H9 (cell line): ENCODE results near the gene IL17RE. TPM values are rescaled to one million over a fixed set of nuclear protein-coding genes. Genes with fewer than 3 reads are reported as not detected.

ENCODE experiments used
- DNase-seq: peaks from one replicate; pipeline ENCODE4 v3.0.0-alpha.2; 2017
- H2AFZ ChIP-seq: one replicate; pipeline ENCODE4 v1.6.1; 2013; ENCODE audit warnings: mild to moderate bottlenecking, low read length, control low read depth, moderate library complexity
- H2AK5ac ChIP-seq: 2 replicates; pipeline ENCODE4 v1.6.1; 2013; ENCODE audit warnings: low read length, control low read depth, mixed read lengths; ENCODE audit not compliant: insufficient read length
- H2BK120ac ChIP-seq: one replicate; pipeline ENCODE4 v1.6.1; 2013; ENCODE audit warnings: low read depth, mild to moderate bottlenecking, low read length, control low read depth, inconsistent platforms; ENCODE audit not compliant: poor library complexity, severe bottlenecking
- H2BK12ac ChIP-seq: 2 replicates; pipeline ENCODE4 v1.6.1; 2013; ENCODE audit warnings: low read length, control low read depth, mixed read lengths, low read depth; ENCODE audit not compliant: insufficient read length
- H2BK15ac ChIP-seq: 2 replicates; pipeline ENCODE4 v1.6.1; 2013; ENCODE audit warnings: low read depth, low read length, control low read depth
- H2BK20ac ChIP-seq: one replicate; pipeline ENCODE4 v1.6.1; 2013; ENCODE audit warnings: low read depth, mild to moderate bottlenecking, low read length, control low read depth, inconsistent platforms; ENCODE audit not compliant: poor library complexity, severe bottlenecking
- H2BK5ac ChIP-seq: 2 replicates; pipeline ENCODE4 v1.6.1; 2013; ENCODE audit warnings: low read length, control low read depth, mixed read lengths; ENCODE audit not compliant: insufficient read length
- H3K14ac ChIP-seq: 2 replicates; pipeline ENCODE4 v1.6.1; 2013; ENCODE audit warnings: low read length, control low read depth; ENCODE audit not compliant: insufficient read depth
- H3K18ac ChIP-seq: 2 replicates; pipeline ENCODE4 v1.6.1; 2013; ENCODE audit warnings: low read depth, mild to moderate bottlenecking, mixed read lengths, low read length, control low read depth; ENCODE audit not compliant: insufficient read length
- H3K23ac ChIP-seq: 2 replicates; pipeline ENCODE4 v1.6.1; 2013; ENCODE audit warnings: low read length, control low read depth, mixed read lengths, low read depth; ENCODE audit not compliant: insufficient read length
- H3K23me2 ChIP-seq: 2 replicates; pipeline ENCODE4 v1.6.1; 2013; ENCODE audit warnings: low read depth, mild to moderate bottlenecking, mixed read lengths, low read length, control low read depth; ENCODE audit not compliant: insufficient read length, poor library complexity, severe bottlenecking
- H3K27ac ChIP-seq: 2 replicates; pipeline ENCODE4 v1.5.1; 2013; ENCODE audit warnings: low read length, control low read depth, mixed read lengths, low read depth; ENCODE audit not compliant: insufficient read length
- H3K27me3 ChIP-seq: 2 replicates; pipeline ENCODE4 v1.6.1; 2013; ENCODE audit warnings: low read length, control low read depth, inconsistent platforms; ENCODE audit not compliant: insufficient read depth
- H3K4ac ChIP-seq: 2 replicates; pipeline ENCODE4 v1.6.1; 2013; ENCODE audit warnings: low read depth, mild to moderate bottlenecking, control low read depth, inconsistent platforms, low read length, moderate library complexity
- H3K4me1 ChIP-seq: 2 replicates; pipeline ENCODE4 v1.6.1; 2013; ENCODE audit warnings: low read length, control low read depth, inconsistent platforms; ENCODE audit not compliant: insufficient read depth
- H3K4me2 ChIP-seq: 2 replicates; pipeline ENCODE4 v1.6.1; 2013; ENCODE audit warnings: low read length, control low read depth, mixed read lengths; ENCODE audit not compliant: insufficient read length, insufficient read depth
- H3K56ac ChIP-seq: 2 replicates; pipeline ENCODE4 v1.6.1; 2013; ENCODE audit warnings: low read depth, mild to moderate bottlenecking, mixed read lengths, low read length, control low read depth; ENCODE audit not compliant: insufficient read length
- H3K79me1 ChIP-seq: 2 replicates; pipeline ENCODE4 v1.6.1; 2013; ENCODE audit warnings: low read depth, mild to moderate bottlenecking, moderate library complexity, low read length, control low read depth, inconsistent platforms; ENCODE audit not compliant: insufficient read depth, poor library complexity, severe bottlenecking
- H3K79me2 ChIP-seq: 2 replicates; pipeline ENCODE4 v1.6.1; 2013; ENCODE audit warnings: low read length, control low read depth, inconsistent platforms; ENCODE audit not compliant: insufficient read depth
- H3K9ac ChIP-seq: 2 replicates; pipeline ENCODE4 v1.6.1; 2013; ENCODE audit warnings: low read length, control low read depth, mixed read lengths; ENCODE audit not compliant: insufficient read length; ENCODE audit errors: extremely low read depth
- H3K9me3 ChIP-seq: one replicate; pipeline ENCODE4 v1.6.1; 2013; ENCODE audit warnings: low read depth, low read length, inconsistent platforms; ENCODE audit not compliant: control insufficient read depth
- H3T11ph ChIP-seq: one replicate; pipeline ENCODE4 v1.6.1; 2013; ENCODE audit warnings: mild to moderate bottlenecking, low read length, control low read depth, inconsistent platforms
- H4K20me1 ChIP-seq: one replicate; pipeline ENCODE4 v1.6.1; 2013; ENCODE audit not compliant: control insufficient read depth, insufficient read length, insufficient read depth
- H4K5ac ChIP-seq: 2 replicates; pipeline ENCODE4 v1.6.1; 2013; ENCODE audit warnings: low read depth, mild to moderate bottlenecking, mixed read lengths, low read length, control low read depth; ENCODE audit not compliant: insufficient read length
- H4K8ac ChIP-seq: replicated peaks from 2 replicates; pipeline ENCODE4 v1.6.1; 2013; ENCODE audit warnings: low read length, control low read depth, mixed read lengths, low read depth; ENCODE audit not compliant: insufficient read length
- H4K91ac ChIP-seq: 2 replicates; pipeline ENCODE4 v1.6.1; 2013; ENCODE audit warnings: low read depth, mild to moderate bottlenecking, moderate library complexity, mixed read lengths, low read length, control low read depth; ENCODE audit not compliant: insufficient read length
- H3K27ac Mint-ChIP-seq, 3 experiments: 2 replicates in 2 of 3; 3 replicates in 1 of 3; pipeline ENCODE4 v1.8.0; 2020 to 2021; ENCODE audit warnings: mixed read lengths in 3 of 3, mild to moderate bottlenecking in 1 of 3, moderate library complexity in 1 of 3
- H3K27me3 Mint-ChIP-seq: 2 replicates; pipeline ENCODE4 v1.8.0; 2021; ENCODE audit warnings: low read depth, mild to moderate bottlenecking, moderate library complexity, mixed read lengths
- H3K36me3 Mint-ChIP-seq, 3 experiments: 2 replicates in 2 of 3; 3 replicates in 1 of 3; pipeline ENCODE4 v1.8.0; 2020 to 2021; ENCODE audit warnings: low read depth in 3 of 3, mixed read lengths in 3 of 3; ENCODE audit not compliant: insufficient read depth in 1 of 3
- H3K4me1 Mint-ChIP-seq, 2 experiments: 2 replicates each; pipeline ENCODE4 v1.8.0; 2020; ENCODE audit warnings: mixed read lengths in 2 of 2
- H3K4me3 Mint-ChIP-seq, 2 experiments: 2 replicates in 1 of 2; 3 replicates in 1 of 2; pipeline ENCODE4 v1.8.0; 2020 to 2021; ENCODE audit warnings: mild to moderate bottlenecking in 2 of 2, mixed read lengths in 2 of 2, moderate library complexity in 1 of 2
- H3K9me3 Mint-ChIP-seq, 2 experiments: 2 replicates in 1 of 2; 3 replicates in 1 of 2; pipeline ENCODE4 v1.8.0; 2020; ENCODE audit warnings: mild to moderate bottlenecking in 2 of 2, mixed read lengths in 2 of 2, moderate library complexity in 1 of 2
- CTCF ChIP-seq: fragments of 200-600 bp; sonication (generic); conservative IDR thresholded peaks from 3 replicates; pipeline ENCODE4 v1.8.0; 2021; ENCODE audit warnings: antibody characterized with exemption, mild to moderate bottlenecking
- WGBS: extraction: QIAGEN DNeasy Blood & Tissue Kit; methylation state at CpG from one replicate; pipeline ENCODE4 v1.1.7; 2013; ENCODE audit warnings: missing lambda C conversion rate, low lambda C conversion rate, mixed read lengths; ENCODE audit not compliant: insufficient read length; ENCODE audit errors: extremely low coverage; 5-methylcytosine and 5-hydroxymethylcytosine counted together
- total RNA-seq: library from RNA; stranded (reverse); gene quantifications from 2 replicates; pipeline ENCODE4 v1.2.1, GENCODE V29; 2021

The IL17RE gene
- total RNA-seq, 1 experiment from 2014 or later: 2.1 TPM

DNA sequence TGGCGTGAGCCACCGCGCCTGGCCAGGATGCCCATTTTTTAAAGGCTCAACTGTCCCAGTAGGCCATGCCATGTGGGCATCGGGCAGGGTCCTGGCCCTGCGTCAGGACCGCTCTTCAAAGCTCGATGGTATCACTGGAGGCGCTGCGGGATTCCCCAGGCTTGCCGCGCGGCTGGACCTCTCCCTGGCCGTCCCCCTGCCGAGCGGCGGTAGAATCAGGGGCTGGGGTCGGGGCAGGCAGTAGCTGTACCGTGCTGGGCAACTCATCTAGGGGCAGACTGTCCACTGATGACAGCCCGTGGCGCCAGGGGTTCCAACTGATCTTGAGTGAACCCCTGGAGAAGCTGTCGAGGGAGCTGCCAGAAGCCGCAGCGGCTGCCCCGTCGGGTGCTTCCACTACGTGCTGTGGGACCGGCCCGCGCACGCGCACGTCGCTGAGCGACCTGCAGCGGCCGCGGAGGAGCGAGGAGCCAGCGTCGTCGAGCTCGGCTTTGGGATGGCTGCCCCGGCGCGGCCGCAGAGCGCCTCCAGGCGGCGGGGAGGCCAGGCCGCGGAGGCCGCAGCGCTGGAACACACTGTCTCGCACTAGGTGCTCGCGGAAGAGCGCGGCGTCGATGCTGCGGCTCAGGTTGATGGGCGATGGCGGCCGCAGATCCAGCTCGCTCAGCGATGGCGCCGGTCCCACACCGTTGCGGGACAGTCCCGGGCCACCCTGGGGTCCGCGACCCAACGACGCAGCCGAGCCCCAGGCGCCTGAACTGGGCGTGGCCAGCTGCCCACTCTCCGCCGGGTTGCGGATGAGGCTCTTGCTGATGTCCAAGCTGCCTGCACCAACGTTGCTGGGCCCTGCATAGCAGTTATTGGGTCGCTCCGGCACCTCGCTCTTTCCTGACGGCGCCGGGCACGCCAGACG is 43.7 kb downstream of the IL17RE start:
- Mint-ChIP-seq H3K27me3 (peaks cover 9% of the 10 kb centered on the region), H3K36me3 (peaks cover 2 to 19% (median 10%) of the 10 kb centered on the region in 3 experiments; a peak in 6 of 7 replicates), H3K9me3 (no peaks in the 10 kb centered on the region; a peak in 1 of 5 replicates), H3K27ac (no peak overlapping the region), H3K4me1 (peaks cover under 1 to 9% of the 10 kb centered on the region in 2 experiments; a peak in 3 of 4 replicates), H3K4me3 (peak overlapping the region; percentile 70 to 85)
- Histone ChIP-seq H3K9me3 (no peaks in the 10 kb centered on the region), H2BK20ac (no peak overlapping the region), H2AK5ac (no peak overlapping the region), H2BK15ac (no peak overlapping the region), H3K23ac (no peak overlapping the region), H3K23me2 (peaks cover 14% of the 10 kb centered on the region), H3K4me2 (peak overlapping the region; percentile 37), H2BK12ac (no peak overlapping the region), H3K79me2 (no peaks in the 10 kb centered on the region), H2BK5ac (no peak overlapping the region), H3K56ac (no peak overlapping the region), H3K27ac (no peak overlapping the region), H4K91ac (no peak overlapping the region), H3K9ac (no peak overlapping the region), H4K8ac (no peak overlapping the region), H2AFZ (no peak overlapping the region), H3T11ph (no peak overlapping the region), H2BK120ac (no peak overlapping the region), H3K14ac (no peak overlapping the region; the same call in 1 of the 2 replicates), H3K4ac (no peak overlapping the region), H4K20me1 (no peaks in the 10 kb centered on the region), H3K4me1 (no peaks in the 10 kb centered on the region), H3K27me3 (no peaks in the 10 kb centered on the region), H3K79me1 (no peaks in the 10 kb centered on the region), H4K5ac (no peak overlapping the region), H3K18ac (no peak overlapping the region)
- peak; percentile 83 for TF ChIP-seq CTCF
- WGBS: no CpG with 5 or more reads among the region's 90 CpGs
- DNase-seq: peak; percentile 90
